GM18520 (cell line): Measurements from ENCODE around the gene PCK2.

Experiments
- ATAC-seq: cut with Tn5 transposase; IDR thresholded peaks from one replicate; pipeline ENCODE4 v1.9.1; 2021; ENCODE audit not compliant: unreplicated experiment

PCK2 gene

DNA sequence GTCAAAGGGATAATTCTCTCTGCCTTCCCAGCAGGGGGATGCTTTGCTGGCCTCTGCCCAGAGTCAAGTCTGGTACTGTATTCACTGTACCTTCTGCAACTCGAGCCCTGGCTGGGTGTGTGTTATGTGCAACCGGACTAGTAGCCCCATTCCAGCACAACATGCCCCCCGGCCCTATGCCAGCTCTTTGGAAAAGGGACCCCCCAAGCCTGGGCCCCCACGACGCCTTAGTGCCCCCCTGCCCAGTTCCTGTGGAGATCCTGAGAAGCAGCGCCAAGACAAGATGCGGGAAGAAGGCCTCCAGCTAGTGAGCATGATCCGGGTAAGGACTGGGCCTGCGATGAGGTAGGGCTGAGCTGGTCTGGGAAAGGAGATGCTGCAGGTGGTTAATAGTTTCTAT is 56.5 kb downstream of the PCK2 start:
- ATAC-seq = no peak

DNA sequence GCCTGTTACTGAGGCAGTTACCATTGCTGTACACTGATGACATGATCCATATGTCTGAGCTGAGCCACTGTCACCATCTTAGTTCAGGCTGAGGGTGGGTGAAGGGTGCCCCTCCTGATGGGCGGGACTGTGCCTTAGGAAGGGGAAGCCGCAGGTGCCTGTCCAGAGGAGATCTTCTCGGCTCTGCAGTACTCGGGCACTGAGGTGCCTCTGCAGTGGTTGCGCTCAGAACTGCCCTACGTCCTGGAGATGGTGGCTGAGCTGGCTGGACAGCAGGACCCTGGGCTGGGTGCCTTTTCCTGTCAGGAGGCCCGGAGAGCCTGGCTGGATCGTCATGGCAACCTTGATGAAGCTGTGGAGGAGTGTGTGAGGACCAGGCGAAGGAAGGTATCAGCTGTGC is 56.9 kb downstream of the PCK2 start:
- no peak for ATAC-seq

DNA sequence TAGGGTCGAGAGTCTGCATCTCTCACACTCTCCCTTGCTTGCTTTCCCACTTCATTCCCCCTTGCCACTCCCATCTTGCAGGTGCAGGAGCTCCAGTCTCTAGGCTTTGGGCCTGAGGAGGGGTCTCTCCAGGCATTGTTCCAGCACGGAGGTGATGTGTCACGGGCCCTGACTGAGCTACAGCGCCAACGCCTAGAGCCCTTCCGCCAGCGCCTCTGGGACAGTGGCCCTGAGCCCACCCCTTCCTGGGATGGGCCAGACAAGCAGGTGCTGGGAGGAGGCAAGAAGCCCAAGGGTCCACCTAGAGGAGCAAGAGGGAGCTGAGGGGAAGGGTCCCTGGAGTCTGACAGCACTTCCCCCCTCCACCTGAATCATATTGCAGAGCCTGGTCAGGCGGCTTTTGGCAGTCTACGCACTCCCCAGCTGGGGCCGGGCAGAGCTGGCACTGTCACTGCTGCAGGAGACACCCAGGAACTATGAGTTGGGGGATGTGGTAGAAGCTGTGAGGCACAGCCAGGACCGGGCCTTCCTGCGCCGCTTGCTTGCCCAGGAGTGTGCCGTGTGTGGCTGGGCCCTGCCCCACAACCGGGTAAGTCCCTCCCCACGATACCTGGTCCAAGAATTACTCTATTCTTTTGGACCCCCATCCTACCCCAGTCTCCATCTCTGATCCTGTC is 57.4 kb downstream of the PCK2 start:
- no peak for ATAC-seq
